GM12872 (cell line): Measurements from ENCODE around the gene ATP7B.

ENCODE experiments used
- TF ChIP-seq, protein P1 (sequence below): IDR thresholded peaks from 3 replicates; pipeline ENCODE4 v1.5.1; 2011; ENCODE audit warnings: low read depth, mild to moderate bottlenecking, low read length, moderate library complexity; ENCODE audit not compliant: insufficient read depth

The ATP7B gene

GRCh38 chr13:52022356-52022755 is 11.1 kb upstream of the ATP7B start:
- TF ChIP-seq, protein P1, sequence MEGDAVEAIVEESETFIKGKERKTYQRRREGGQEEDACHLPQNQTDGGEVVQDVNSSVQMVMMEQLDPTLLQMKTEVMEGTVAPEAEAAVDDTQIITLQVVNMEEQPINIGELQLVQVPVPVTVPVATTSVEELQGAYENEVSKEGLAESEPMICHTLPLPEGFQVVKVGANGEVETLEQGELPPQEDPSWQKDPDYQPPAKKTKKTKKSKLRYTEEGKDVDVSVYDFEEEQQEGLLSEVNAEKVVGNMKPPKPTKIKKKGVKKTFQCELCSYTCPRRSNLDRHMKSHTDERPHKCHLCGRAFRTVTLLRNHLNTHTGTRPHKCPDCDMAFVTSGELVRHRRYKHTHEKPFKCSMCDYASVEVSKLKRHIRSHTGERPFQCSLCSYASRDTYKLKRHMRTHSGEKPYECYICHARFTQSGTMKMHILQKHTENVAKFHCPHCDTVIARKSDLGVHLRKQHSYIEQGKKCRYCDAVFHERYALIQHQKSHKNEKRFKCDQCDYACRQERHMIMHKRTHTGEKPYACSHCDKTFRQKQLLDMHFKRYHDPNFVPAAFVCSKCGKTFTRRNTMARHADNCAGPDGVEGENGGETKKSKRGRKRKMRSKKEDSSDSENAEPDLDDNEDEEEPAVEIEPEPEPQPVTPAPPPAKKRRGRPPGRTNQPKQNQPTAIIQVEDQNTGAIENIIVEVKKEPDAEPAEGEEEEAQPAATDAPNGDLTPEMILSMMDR: no peak

- TF ChIP-seq, protein P1: no peak
Observed at GRCh38 chr13:52020191-52020590, 8.9 kb upstream of the ATP7B start.

DNA sequence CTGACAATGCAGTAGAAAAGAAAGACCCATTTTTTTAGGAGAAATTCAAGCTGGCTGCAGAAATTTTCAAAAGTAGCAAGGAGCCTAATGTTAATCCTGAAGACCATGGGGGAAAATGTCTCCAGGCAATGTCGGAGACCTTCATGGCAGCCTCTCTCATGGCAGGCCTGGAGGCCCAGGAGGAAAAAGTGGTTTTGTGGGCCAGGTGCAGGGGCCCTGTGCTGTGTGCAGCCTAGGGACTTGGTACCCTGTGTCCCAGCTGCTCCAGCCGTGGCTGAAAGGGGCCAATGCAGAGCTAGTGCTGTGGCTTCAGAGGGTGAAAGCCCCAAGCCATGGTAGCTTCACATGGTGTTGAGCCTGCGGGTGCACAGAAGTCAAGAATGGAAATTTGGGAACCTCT is 5.0 kb upstream of the ATP7B start:
- TF ChIP-seq, protein P1: no peak

DNA sequence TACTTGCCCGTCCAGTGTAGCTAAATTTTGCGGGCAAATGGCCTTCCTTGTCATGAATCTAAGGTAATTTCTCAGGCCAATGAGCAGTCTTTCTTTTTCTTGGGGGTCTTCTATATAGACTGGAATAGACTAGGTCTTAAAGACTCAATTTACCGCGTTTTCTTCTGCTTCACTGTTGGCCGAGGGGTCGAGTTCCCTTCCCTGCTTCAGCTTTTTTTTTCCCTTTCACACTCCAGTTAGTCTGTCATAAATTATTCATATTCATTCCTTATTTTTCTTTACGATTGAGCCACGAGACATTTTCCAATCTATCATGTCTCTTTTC is 1.2 kb upstream of the ATP7B start:
- TF ChIP-seq, protein P1: no peak

GRCh38 chr13:52011632-52012511 is 622 bp upstream of the ATP7B start, which contains the start of gene ALG11:
ALG11 (plus strand) TSS chr13:52012398; CDS start chr13:52012419, 21 bp downstream.
- TF ChIP-seq, protein P1: no peak

DNA sequence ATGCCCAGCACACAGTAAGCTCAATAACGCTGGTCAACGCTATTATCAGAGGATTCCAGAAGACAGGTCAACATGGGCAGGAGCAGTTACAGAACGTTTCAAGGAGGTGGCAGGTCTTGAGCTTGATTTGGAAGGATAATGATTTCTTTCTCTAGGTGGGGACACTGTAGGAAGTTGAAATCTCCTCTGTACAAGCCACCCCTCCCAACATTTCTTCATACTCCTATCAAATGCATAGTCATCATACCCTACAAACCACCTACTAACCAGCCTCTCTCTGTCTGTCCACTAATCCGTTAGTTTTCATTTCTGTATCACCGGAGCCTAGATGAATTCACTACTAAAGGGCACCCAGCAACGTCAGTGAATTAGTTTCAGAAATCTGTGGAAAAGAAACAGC is 1.3 kb downstream of the ATP7B start:
- TF ChIP-seq, protein P1: no peak

DNA sequence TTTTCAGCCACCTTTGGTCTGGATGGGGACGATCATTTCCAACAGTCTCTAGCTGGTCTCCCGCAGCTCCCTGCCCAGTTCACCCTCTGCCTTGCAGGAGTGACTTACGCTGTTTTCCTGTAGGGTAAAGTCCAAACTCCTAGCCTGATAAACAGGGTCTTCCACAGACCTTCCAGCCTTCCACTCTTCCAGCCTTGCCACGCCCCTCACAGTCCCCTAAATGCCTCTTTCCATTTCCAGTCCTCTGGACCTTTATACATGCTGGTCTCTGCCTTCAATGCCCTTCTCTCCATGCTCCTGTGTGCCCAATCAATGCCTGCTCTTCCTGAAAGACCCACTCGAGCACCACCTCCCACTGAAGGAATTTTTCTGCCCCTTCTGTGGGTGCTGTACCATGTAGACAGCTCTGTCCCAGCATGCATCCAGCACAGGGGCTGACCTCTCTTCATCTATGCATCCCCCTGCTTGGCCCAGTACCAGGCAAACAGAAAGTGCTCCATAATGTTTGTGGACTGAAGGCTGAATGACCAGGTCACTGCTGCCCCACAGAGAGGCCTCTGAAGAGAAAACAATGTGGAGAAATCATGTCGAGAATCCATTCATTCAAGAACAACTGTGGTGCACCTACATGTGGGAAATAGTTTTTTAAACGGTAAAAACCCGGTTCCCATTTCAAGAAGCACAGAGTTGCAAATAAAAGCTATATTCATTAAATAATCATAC is 4.6 kb downstream of the ATP7B start:
- TF ChIP-seq, protein P1: no peak
